Left renal pelvis (tissue), 4 donors: ENCODE data around the gene NRSN2. TPM values are rescaled to one million over a fixed set of nuclear protein-coding genes. Genes with fewer than 3 reads are reported as not detected.
"Not testable (repeated sequence)": the region's sequence is repeated elsewhere in the genome, so short reads cannot be mapped to it uniquely, and the experiment has no call there.

Experiments used
- DNase-seq, 4 donors: peaks; one replicate each; pipeline ENCODE4 v3.0.0-alpha.2; 2013; ENCODE audit warnings: low read depth in 4 of 4, low spot score in 3 of 4
- polyA plus RNA-seq, 4 donors: library from polyadenylated mRNA; unstranded; fragments of 120-200 nt; gene quantifications; one replicate each; pipeline ENCODE4 v1.2.1, GENCODE V29; 2013; ENCODE audit not compliant: insufficient read length in 4 of 4

The NRSN2 gene
- polyA plus RNA-seq, 4 donors, result 39.5 to 52.2 (median 46.3) TPM

- DNase-seq, result no peak
Observed at GRCh38 chr20:388034-388994, 41.4 kb downstream of the NRSN2 start.

GRCh38 chr20:389220-389619, 42.3 kb downstream of the NRSN2 start:
- no peak for DNase-seq

- DNase-seq, result no peak
Observed at GRCh38 chr20:391041-391711, 44.3 kb downstream of the NRSN2 start.

- not testable (repeated sequence) for DNase-seq
Observed at GRCh38 chr20:393296-393695, 46.4 kb downstream of the NRSN2 start.

- no peak for DNase-seq
Observed at GRCh38 chr20:396252-396618, 49.3 kb downstream of the NRSN2 start.

GRCh38 chr20:396619-397431, 49.9 kb downstream of the NRSN2 start:
- DNase-seq, result no peak

GRCh38 chr20:397432-398237, 50.7 kb downstream of the NRSN2 start:
- DNase-seq, result no peak

GRCh38 chr20:399182-399707, 52.3 kb downstream of the NRSN2 start:
- DNase-seq, result no peak

GRCh38 chr20:400128-400453, 53.2 kb downstream of the NRSN2 start:
- no peak for DNase-seq

GRCh38 chr20:400454-401275, 53.8 kb downstream of the NRSN2 start:
- no peak for DNase-seq

- no peak for DNase-seq
Observed at GRCh38 chr20:401682-402495, 55.0 kb downstream of the NRSN2 start.

GRCh38 chr20:402496-402885, 55.6 kb downstream of the NRSN2 start:
- DNase-seq, result no peak

GRCh38 chr20:402898-403581, 56.1 kb downstream of the NRSN2 start:
- DNase-seq, result no peak

GRCh38 chr20:403582-403957, 56.7 kb downstream of the NRSN2 start:
- no peak for DNase-seq

GRCh38 chr20:404088-404487, 57.2 kb downstream of the NRSN2 start:
- no peak for DNase-seq
